Peyer's patch (tissue), 4 donors: Measurements from ENCODE around the gene RNF20. TPM values are rescaled to one million over a fixed set of nuclear protein-coding genes. Genes with fewer than 3 reads are reported as not detected.

ENCODE experiments used
- DNase-seq, 3 donors: peaks; one replicate each; pipeline ENCODE4 v3.0.0-alpha.2; 2017 to 2019
- H3K27ac ChIP-seq, 4 donors: fragments of 200-600 bp; sonication (generic); one replicate each; pipeline ENCODE4 v1.5.1; 2016 to 2019
- H3K27me3 ChIP-seq, 2 donors: fragments of 200-600 bp; sonication (generic); one replicate each; pipeline ENCODE4 v1.5.1; 2019
- H3K36me3 ChIP-seq, 3 donors: fragments of 200-600 bp; sonication (generic); one replicate each; pipeline ENCODE4 v1.5.1; 2016 to 2019
- H3K4me1 ChIP-seq, 4 donors: fragments of 200-600 bp; sonication (generic); one replicate each; pipeline ENCODE4 v1.5.1; 2016 to 2019
- H3K4me3 ChIP-seq, 4 donors: fragments of 200-600 bp; sonication (generic); 1 replicate in 3 of 4; 2 replicates in 1 of 4; pipeline ENCODE4 v1.5.1; 2016 to 2019; ENCODE audit warnings: mild to moderate bottlenecking in 1 of 4
- H3K9me3 ChIP-seq, 4 donors: fragments of 200-600 bp; sonication (generic); one replicate each; pipeline ENCODE4 v1.5.1; 2016 to 2019; ENCODE audit warnings: mild to moderate bottlenecking in 1 of 4
- CTCF ChIP-seq, 6 experiments: fragments of 450-650 bp in 4 of 6; fragments of 200-600 bp in 2 of 6; sonication (generic) in 1 of 6; IDR thresholded peaks; one replicate each; pipeline ENCODE4 v1.5.1; 2017 to 2019; ENCODE audit warnings: antibody characterized with exemption in 6 of 6, mild to moderate bottlenecking in 3 of 6, moderate library complexity in 1 of 6
- POLR2A ChIP-seq, 2 donors: fragments of 450-650 bp; IDR thresholded peaks; one replicate each; pipeline ENCODE4 v1.5.1; 2017; ENCODE audit warnings: antibody characterized with exemption in 2 of 2, mild to moderate bottlenecking in 2 of 2, moderate library complexity in 2 of 2
- total RNA-seq, 4 donors: library from RNA; depleted of rRNA; stranded (reverse); fragments of >200 nt; gene quantifications; one replicate each; pipeline ENCODE4 v1.1.0, GENCODE V29; 2016

RNF20 gene
- total RNA-seq, 4 donors from 2014 or later: 14.1 to 35.5 (median 16.1) TPM

- no peak for DNase-seq
- Histone ChIP-seq H3K4me1 (no peaks in the 10 kb centered on the region), H3K9me3 (no peaks in the 10 kb centered on the region), H3K4me3 (no peak overlapping the region), H3K27ac (no peak overlapping the region), H3K36me3 (peaks cover 0 to 18% (median 0%) of the 10 kb centered on the region in 3 donors), H3K27me3 (no peaks in the 10 kb centered on the region)
- TF ChIP-seq CTCF (IDR thresholded peaks at IDR 0.05): no peak
- no peak for TF ChIP-seq POLR2A (IDR thresholded peaks at IDR 0.05)
Observed at GRCh38 chr9:101571114-101571513, 37.5 kb downstream of the RNF20 start.

GRCh38 chr9:101572316-101572715, 38.7 kb downstream of the RNF20 start:
- H3K27ac ChIP-seq: no peak overlapping the region
- H3K9me3 ChIP-seq: no peaks in the 10 kb centered on the region
- no peaks in the 10 kb centered on the region for H3K4me1 ChIP-seq
- no peak for TF ChIP-seq CTCF (IDR thresholded peaks at IDR 0.05)
- TF ChIP-seq POLR2A (IDR thresholded peaks at IDR 0.05): no peak
- H3K36me3 ChIP-seq: peaks cover 0 to 14% (median 0%) of the 10 kb centered on the region in 3 donors
- DNase-seq: no peak
- no peaks in the 10 kb centered on the region for H3K27me3 ChIP-seq
- H3K4me3 ChIP-seq: no peak overlapping the region

- TF ChIP-seq POLR2A (IDR thresholded peaks at IDR 0.05) (no peak), CTCF (IDR thresholded peaks at IDR 0.05) (no peak)
- no peaks in the 10 kb centered on the region for H3K27me3 ChIP-seq
- H3K4me3 ChIP-seq: no peak overlapping the region
- H3K36me3 ChIP-seq: peaks cover 0 to 4% (median 0%) of the 10 kb centered on the region in 3 donors
- H3K27ac ChIP-seq: no peak overlapping the region
- DNase-seq: no peak
- no peaks in the 10 kb centered on the region for H3K9me3 ChIP-seq
- no peaks in the 10 kb centered on the region for H3K4me1 ChIP-seq
Observed at GRCh38 chr9:101574731-101575333, 41.2 kb downstream of the RNF20 start.

- Histone ChIP-seq H3K4me3 (no peak overlapping the region), H3K27me3 (no peaks in the 10 kb centered on the region), H3K27ac (no peak overlapping the region), H3K4me1 (no peaks in the 10 kb centered on the region), H3K9me3 (no peaks in the 10 kb centered on the region), H3K36me3 (no peaks in the 10 kb centered on the region)
- no peak for DNase-seq
- TF ChIP-seq CTCF (IDR thresholded peaks at IDR 0.05): no peak
- no peak for TF ChIP-seq POLR2A (IDR thresholded peaks at IDR 0.05)
Observed at GRCh38 chr9:101578378-101578777, 44.7 kb downstream of the RNF20 start.

GRCh38 chr9:101579711-101580545, 46.3 kb downstream of the RNF20 start:
- TF ChIP-seq POLR2A (IDR thresholded peaks at IDR 0.05) (no peak), CTCF (IDR thresholded peaks at IDR 0.05) (no peak)
- H3K36me3 ChIP-seq: no peaks in the 10 kb centered on the region
- no peak for DNase-seq
- H3K4me3 ChIP-seq: no peak overlapping the region
- H3K27me3 ChIP-seq: no peaks in the 10 kb centered on the region
- no peaks in the 10 kb centered on the region for H3K9me3 ChIP-seq
- no peak overlapping the region for H3K27ac ChIP-seq
- no peaks in the 10 kb centered on the region for H3K4me1 ChIP-seq
